NK-92 (cell line): Measurements from ENCODE around the gene GPR37.

Experiments
- DNase-seq: peaks from one replicate; lab custom pipeline; 2025; ENCODE audit not compliant: unreplicated experiment; lab: John Stamatoyannopoulos, UW

The GPR37 gene

GRCh38 chr7:124765401-124766352 lies at the start of gene GPR37:
GPR37 (minus strand) TSS chr7:124765792; CDS start chr7:124764976, 816 bp downstream.
- no peak for DNase-seq

- DNase-seq: no peak
Observed at GRCh38 chr7:124813994-124814798, 48.6 kb upstream of the GPR37 start.

GRCh38 chr7:124812764-124813163 lies 47.2 kb upstream of the GPR37 start:
- DNase-seq: no peak

- no peak for DNase-seq
Observed at GRCh38 chr7:124811341-124811740, 45.7 kb upstream of the GPR37 start.

GRCh38 chr7:124810605-124811004 lies 45.0 kb upstream of the GPR37 start:
- no peak for DNase-seq

- no peak for DNase-seq
Observed at GRCh38 chr7:124808206-124808605, 42.6 kb upstream of the GPR37 start.

- DNase-seq: no peak
Observed at GRCh38 chr7:124801330-124801895, 35.8 kb upstream of the GPR37 start.

GRCh38 chr7:124800386-124800785 lies 34.8 kb upstream of the GPR37 start:
- DNase-seq: no peak

GRCh38 chr7:124799448-124799847 lies 33.9 kb upstream of the GPR37 start:
- DNase-seq: no peak

GRCh38 chr7:124796771-124797170 lies 31.2 kb upstream of the GPR37 start:
- DNase-seq: no peak

GRCh38 chr7:124792696-124793095 lies 27.1 kb upstream of the GPR37 start:
- no peak for DNase-seq

GRCh38 chr7:124792002-124792401 lies 26.4 kb upstream of the GPR37 start:
- no peak for DNase-seq

GRCh38 chr7:124791426-124791825 lies 25.8 kb upstream of the GPR37 start:
- no peak for DNase-seq

- DNase-seq: no peak
Observed at GRCh38 chr7:124790645-124791044, 25.1 kb upstream of the GPR37 start.

GRCh38 chr7:124785994-124786393 lies 20.4 kb upstream of the GPR37 start:
- no peak for DNase-seq

- no peak for DNase-seq
Observed at GRCh38 chr7:124784879-124785818, 19.6 kb upstream of the GPR37 start.

GRCh38 chr7:124783271-124783670 lies 17.7 kb upstream of the GPR37 start:
- no peak for DNase-seq

- DNase-seq: no peak
Observed at GRCh38 chr7:124781907-124782734, 16.5 kb upstream of the GPR37 start.

- DNase-seq: no peak
Observed at GRCh38 chr7:124781418-124781817, 15.8 kb upstream of the GPR37 start.

GRCh38 chr7:124780608-124781007 lies 15.0 kb upstream of the GPR37 start:
- DNase-seq: no peak
